ENCODE data around the gene HOXD8.

Gene HOXD8

DNA sequence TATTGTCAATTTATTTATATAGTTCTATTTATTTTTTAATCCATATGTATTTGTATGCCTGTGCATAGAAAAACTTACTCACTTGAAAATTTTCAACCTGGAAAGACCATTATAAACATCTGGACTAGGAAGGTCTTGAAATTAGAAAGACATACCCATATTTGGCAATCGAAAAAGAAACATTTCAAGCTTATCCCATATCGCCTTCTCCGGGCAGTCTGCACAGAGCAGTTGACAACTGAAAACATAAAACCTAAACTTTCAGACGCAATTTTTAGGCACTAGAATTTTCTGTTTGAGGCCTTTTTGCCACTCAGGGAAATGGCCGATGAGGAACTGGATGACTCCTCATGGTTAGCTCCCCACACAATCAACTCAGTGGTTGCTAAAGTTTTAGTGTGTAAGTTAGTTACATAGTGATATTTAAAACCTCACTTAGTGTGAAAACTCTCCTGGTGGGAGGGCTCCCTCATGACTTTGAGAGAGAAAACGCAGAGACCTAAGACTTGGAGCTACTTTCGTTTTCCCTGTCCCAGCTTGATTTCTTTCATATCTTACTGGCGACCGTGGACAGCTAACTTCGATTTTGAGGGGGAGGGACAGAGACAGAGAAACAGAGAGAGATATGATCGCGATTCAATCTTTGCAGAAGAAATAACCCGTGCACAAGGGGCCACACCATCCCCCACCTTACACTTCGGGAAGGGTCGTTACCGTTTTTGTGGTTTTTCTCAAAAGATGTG is 33.1 kb upstream of the HOXD8 start:
- no peak overlapping the region for H3K4me3 ChIP-seq (ENCODE audit: control insufficient read depth, low read depth, low read length)
- no peak for TF ChIP-seq CTCF (conservative IDR thresholded peaks at IDR 0.05; ENCODE audit: control insufficient read depth, insufficient read depth, low read depth, low read length)
- no peak for DNase-seq (ENCODE audit: low read depth)

GRCh38 chr2:176096986-176097819 is 32.3 kb upstream of the HOXD8 start:
- TF ChIP-seq CTCF (conservative IDR thresholded peaks at IDR 0.05; ENCODE audit: control insufficient read depth, insufficient read depth, low read depth, low read length): peak; percentile 71
- DNase-seq (ENCODE audit: low read depth): peak; percentile 59

GRCh38 chr2:176097820-176098365 is 31.6 kb upstream of the HOXD8 start:
- TF ChIP-seq CTCF (conservative IDR thresholded peaks at IDR 0.05; ENCODE audit: control insufficient read depth, insufficient read depth, low read depth, low read length): no peak
- no peak overlapping the region for H3K4me3 ChIP-seq (ENCODE audit: control insufficient read depth, low read depth, low read length)
- DNase-seq (ENCODE audit: low read depth): no peak

More at GRCh38 chr2:176096986-176097819, 32.3 kb upstream of the HOXD8 start:
- peak overlapping the region; percentile 7 for H3K4me3 ChIP-seq (ENCODE audit: control insufficient read depth, low read depth, low read length)

- DNase-seq (ENCODE audit: low read depth): no peak
- no peak overlapping the region for H3K4me3 ChIP-seq (ENCODE audit: control insufficient read depth, low read depth, low read length)
- TF ChIP-seq CTCF (conservative IDR thresholded peaks at IDR 0.05; ENCODE audit: control insufficient read depth, insufficient read depth, low read depth, low read length): no peak
Measured at GRCh38 chr2:176098366-176099158, 30.9 kb upstream of the HOXD8 start.

DNA sequence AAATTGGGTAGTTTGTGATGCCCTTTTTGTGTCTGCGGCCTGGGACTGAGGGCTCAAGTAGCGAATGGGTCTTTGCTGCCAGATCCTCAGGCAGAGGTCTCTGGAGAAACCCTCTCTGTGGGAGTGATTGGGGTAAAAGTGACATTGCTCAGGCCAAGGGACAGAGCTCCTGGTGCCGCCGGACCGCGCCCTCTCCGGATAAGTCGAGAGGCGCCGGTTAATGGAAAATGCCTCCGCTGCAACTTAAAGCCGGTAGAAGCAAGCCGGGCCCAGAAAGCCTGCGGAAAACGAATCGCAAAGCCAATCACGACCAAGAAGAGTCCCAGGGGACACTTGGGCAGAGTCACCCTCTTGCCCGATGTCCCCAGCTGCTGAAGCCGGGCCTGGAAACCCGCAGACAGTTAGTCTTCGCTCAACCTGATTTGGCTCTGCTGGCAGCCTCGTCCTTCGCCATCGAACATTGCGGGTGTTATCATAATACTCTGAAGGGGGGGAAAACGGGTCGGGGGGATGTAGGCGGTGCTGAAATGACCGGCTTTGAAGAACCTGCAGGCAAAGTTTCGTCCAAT is 30.3 kb upstream of the HOXD8 start:
- no peak overlapping the region for H3K4me3 ChIP-seq (ENCODE audit: control insufficient read depth, low read depth, low read length)
- no peak for DNase-seq (ENCODE audit: low read depth)
- no peak for TF ChIP-seq CTCF (conservative IDR thresholded peaks at IDR 0.05; ENCODE audit: control insufficient read depth, insufficient read depth, low read depth, low read length)

All from fibroblast of mammary gland (primary cell).